Liver (tissue), 9 donors: Measurements from ENCODE around the gene RHOD. TPM values are rescaled to one million over a fixed set of nuclear protein-coding genes. Genes with fewer than 3 reads are reported as not detected.

Experiments
- DNase-seq: peaks from one replicate; pipeline ENCODE4 v3.0.0-alpha.2; 2017; ENCODE audit warnings: low spot score
- H3K27ac ChIP-seq, 2 donors: one replicate each; pipeline ENCODE4 v1.7.0; 2013; ENCODE audit warnings: inconsistent platforms in 2 of 2, low read length in 2 of 2, control low read depth in 1 of 2, low read depth in 1 of 2, mild to moderate bottlenecking in 1 of 2
- H3K27me3 ChIP-seq, 4 donors: one replicate each; pipeline versions ENCODE4 v1.6.1 to v1.7.0; 2013; ENCODE audit warnings: low read length in 3 of 4, inconsistent platforms in 1 of 4, mild to moderate bottlenecking in 1 of 4, moderate library complexity in 1 of 4; ENCODE audit not compliant: control insufficient read depth in 4 of 4, insufficient read depth in 4 of 4
- H3K36me3 ChIP-seq, 4 donors: one replicate each; pipeline versions ENCODE4 v1.6.1 to v1.7.0; 2013; ENCODE audit warnings: low read length in 3 of 4, mild to moderate bottlenecking in 3 of 4, low read depth in 1 of 4, moderate library complexity in 1 of 4; ENCODE audit not compliant: control insufficient read depth in 4 of 4, insufficient read depth in 3 of 4
- H3K4me1 ChIP-seq, 4 donors: one replicate each; pipeline versions ENCODE4 v1.6.1 to v1.7.0; 2013; ENCODE audit warnings: low read length in 3 of 4, mild to moderate bottlenecking in 3 of 4, moderate library complexity in 1 of 4; ENCODE audit not compliant: control insufficient read depth in 4 of 4, insufficient read depth in 4 of 4
- H3K4me3 ChIP-seq, 3 donors: one replicate each; pipeline versions ENCODE4 v1.6.1 to v1.7.0; 2013; ENCODE audit warnings: low read length in 3 of 3, control low read depth in 1 of 3, low read depth in 1 of 3, mild to moderate bottlenecking in 1 of 3
- H3K9ac ChIP-seq, 2 donors: one replicate each; pipeline ENCODE4 v1.7.0; 2013; ENCODE audit warnings: low read length in 2 of 2, mild to moderate bottlenecking in 2 of 2, moderate library complexity in 2 of 2, control low read depth in 1 of 2, low read depth in 1 of 2
- H3K9me3 ChIP-seq, 4 donors: one replicate each; pipeline versions ENCODE4 v1.6.1 to v1.7.0; 2013; ENCODE audit warnings: low read length in 3 of 4; ENCODE audit not compliant: control insufficient read depth in 4 of 4
- EGR1 ChIP-seq, 2 donors: IDR thresholded peaks; 2 replicates each; pipeline ENCODE4 v1.6.1; 2016 to 2018; ENCODE audit warnings: antibody characterized with exemption in 2 of 2, low read depth in 2 of 2
- FOXA1 ChIP-seq: IDR thresholded peaks from 2 replicates; pipeline ENCODE4 v1.6.1; 2016; ENCODE audit warnings: antibody characterized with exemption
- FOXA2 ChIP-seq: IDR thresholded peaks from 2 replicates; pipeline ENCODE4 v1.6.1; 2016; ENCODE audit warnings: antibody characterized with exemption
- GABPA ChIP-seq, 2 donors: IDR thresholded peaks in 1 of 2; conservative IDR thresholded peaks in 1 of 2; 2 replicates each; pipeline ENCODE4 v1.6.1; 2016; ENCODE audit warnings: antibody characterized with exemption in 2 of 2, mild to moderate bottlenecking in 1 of 2, moderate library complexity in 1 of 2
- HNF4A ChIP-seq, 2 donors: conservative IDR thresholded peaks; 2 replicates each; pipeline ENCODE4 v1.6.1; 2016; ENCODE audit warnings: antibody characterized with exemption in 2 of 2, mild to moderate bottlenecking in 2 of 2
- HNF4G ChIP-seq: IDR thresholded peaks from 2 replicates; pipeline ENCODE4 v1.6.1; 2016; ENCODE audit warnings: antibody characterized with exemption
- JUND ChIP-seq, 2 donors: IDR thresholded peaks; 2 replicates each; pipeline ENCODE4 v1.6.1; 2016; ENCODE audit warnings: antibody characterized with exemption in 2 of 2
- NR2F2 ChIP-seq: IDR thresholded peaks from 2 replicates; pipeline ENCODE4 v1.6.1; 2016; ENCODE audit warnings: antibody characterized with exemption
- RAD21 ChIP-seq, 2 donors: IDR thresholded peaks; 2 replicates each; pipeline ENCODE4 v1.6.1; 2016; ENCODE audit warnings: antibody characterized with exemption in 2 of 2, mild to moderate bottlenecking in 2 of 2
- RXRA ChIP-seq, 2 donors: IDR thresholded peaks; 2 replicates each; pipeline ENCODE4 v1.6.1; 2017 to 2018; ENCODE audit warnings: antibody characterized with exemption in 2 of 2, mild to moderate bottlenecking in 1 of 2
- SP1 ChIP-seq: IDR thresholded peaks from 2 replicates; pipeline ENCODE4 v1.6.1; 2018; ENCODE audit warnings: antibody characterized with exemption, mild to moderate bottlenecking
- TAF1 ChIP-seq: conservative IDR thresholded peaks from 2 replicates; pipeline ENCODE4 v1.6.1; 2016; ENCODE audit warnings: antibody characterized with exemption, mild to moderate bottlenecking
- YY1 ChIP-seq: IDR thresholded peaks from 2 replicates; pipeline ENCODE4 v1.6.1; 2016; ENCODE audit warnings: antibody characterized with exemption, mild to moderate bottlenecking
- ZBTB33 ChIP-seq: IDR thresholded peaks from 2 replicates; pipeline ENCODE4 v1.6.1; 2016; ENCODE audit warnings: antibody characterized with exemption
- WGBS: extraction: QIAGEN DNeasy Blood & Tissue Kit; methylation state at CpG from one replicate; pipeline ENCODE4 v1.1.7; 2013; 5-methylcytosine and 5-hydroxymethylcytosine counted together
- polyA plus RNA-seq, 2 donors: library from polyadenylated mRNA; stranded (reverse) in 1 of 2; unstranded in 1 of 2; fragments of 200-250 nt in 1 of 2; fragments of >200 nt in 1 of 2; fragmentation: Nextera tagmentation in 1 of 2; extraction: Ambion mirVana in 1 of 2; gene quantifications; one replicate each; pipeline versions ENCODE4 v1.2.1 to v1.2.3, GENCODE V29; 2013 to 2015
- total RNA-seq, 2 donors: library from RNA; depleted of rRNA; stranded (reverse); fragments of >200 nt; gene quantifications; one replicate each; pipeline ENCODE4 v1.2.3, GENCODE V29; 2014
- TF ChIP-seq, protein P1 (sequence below): IDR thresholded peaks from 2 replicates; pipeline ENCODE4 v1.6.1; 2016; ENCODE audit warnings: antibody characterized with exemption
- TF ChIP-seq, protein P2 (sequence below): IDR thresholded peaks from 2 replicates; pipeline ENCODE4 v1.6.1; 2016; ENCODE audit warnings: antibody characterized with exemption
- donor health status: healthy.
- donor health status: healthy.
- donor health status: healthy.
- donor health status: healthy.
- donor health status: healthy.

The RHOD gene
- total and polyA plus RNA-seq, 4 donors, result 7.8 to 50.7 (median 33.2) TPM

GRCh38 chr11:67033661-67034166, 22.9 kb upstream of the RHOD start:
- Histone ChIP-seq H3K4me3 (no peak overlapping the region), H3K36me3 (peaks cover 0 to 2% (median 0%) of the 10 kb centered on the region in 4 donors), H3K27ac (no peak overlapping the region), H3K9me3 (no peaks in the 10 kb centered on the region), H3K27me3 (no peaks in the 10 kb centered on the region), H3K9ac (no peak overlapping the region), H3K4me1 (peaks cover 0 to 3% (median under 1%) of the 10 kb centered on the region in 4 donors)
- TF ChIP-seq FOXA2 (no peak), NR2F2 (no peak), SP1 (no peak), RXRA (IDR thresholded peaks at IDR 0.05) (no peak), ZBTB33 (no peak), FOXA1 (no peak), TAF1 (no peak), HNF4A (conservative IDR thresholded peaks at IDR 0.05) (no peak), RAD21 (IDR thresholded peaks at IDR 0.05) (no peak), HNF4G (no peak)
- WGBS, result 79% methylated on average over 8 of the region's 8 CpGs
- DNase-seq, result no peak

DNA sequence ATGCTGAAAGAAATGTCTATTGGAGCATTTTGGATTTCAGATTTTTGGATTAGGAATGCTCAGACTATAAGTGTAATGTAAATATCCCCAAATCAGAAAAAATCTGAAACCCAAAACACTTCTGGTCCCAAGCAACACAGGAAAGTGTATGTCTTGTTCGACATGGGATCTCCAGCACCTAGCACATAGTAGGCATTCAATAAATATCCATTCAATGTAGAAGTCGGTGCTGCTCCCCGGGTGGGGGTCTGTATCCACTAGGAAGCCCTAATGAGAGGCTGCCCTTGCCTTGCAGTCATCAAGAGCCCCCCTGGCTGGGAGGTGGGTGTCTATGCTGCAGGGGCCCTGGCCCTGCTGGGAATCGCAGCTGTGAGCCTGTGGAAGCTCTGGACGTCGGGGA, 22.3 kb upstream of the RHOD start:
- WGBS, result 91% methylated on average over 6 of the region's 6 CpGs
- Histone ChIP-seq H3K4me1 (no peaks in the 10 kb centered on the region), H3K9ac (no peak overlapping the region), H3K36me3 (peaks cover 0 to 2% (median 0%) of the 10 kb centered on the region in 4 donors), H3K27me3 (no peaks in the 10 kb centered on the region), H3K27ac (no peak overlapping the region), H3K9me3 (no peaks in the 10 kb centered on the region), H3K4me3 (no peak overlapping the region)
- DNase-seq, result no peak
- TF ChIP-seq SP1 (no peak), TAF1 (no peak), NR2F2 (no peak), YY1 (no peak), EGR1 (IDR thresholded peaks at IDR 0.05; ENCODE audit: low read depth in 2 of 2) (no peak), JUND (IDR thresholded peaks at IDR 0.05) (no peak), RAD21 (IDR thresholded peaks at IDR 0.05) (no peak), HNF4A (conservative IDR thresholded peaks at IDR 0.05) (no peak), RXRA (IDR thresholded peaks at IDR 0.05) (no peak), GABPA (IDR thresholded peaks at IDR 0.05 in 1 of 2, conservative IDR thresholded peaks at IDR 0.05 in 1 of 2) (no peak)
- TF ChIP-seq, protein P1, sequence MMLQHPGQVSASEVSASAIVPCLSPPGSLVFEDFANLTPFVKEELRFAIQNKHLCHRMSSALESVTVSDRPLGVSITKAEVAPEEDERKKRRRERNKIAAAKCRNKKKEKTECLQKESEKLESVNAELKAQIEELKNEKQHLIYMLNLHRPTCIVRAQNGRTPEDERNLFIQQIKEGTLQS, result no peak

DNA sequence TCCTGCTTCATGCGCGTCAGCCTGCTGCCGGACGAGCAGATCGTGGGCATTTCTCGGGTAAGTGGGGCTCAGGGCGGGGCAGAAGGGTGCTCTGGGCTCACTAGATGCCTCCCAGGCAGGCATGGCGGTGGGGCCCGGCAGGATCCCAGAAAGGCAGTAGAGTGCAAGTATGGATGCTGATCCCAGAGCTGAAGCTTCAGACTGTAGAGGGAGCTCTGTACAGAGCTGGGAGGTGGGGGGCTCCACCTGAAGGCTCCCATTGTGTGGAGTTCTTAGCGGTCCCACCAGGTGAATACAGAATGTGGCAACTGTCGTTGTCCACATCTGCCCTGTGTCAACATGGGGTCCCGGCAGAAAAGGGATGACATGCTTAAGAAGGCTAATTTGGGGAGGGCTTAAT, 16.5 kb upstream of the RHOD start:
- Histone ChIP-seq H3K9me3 (no peaks in the 10 kb centered on the region), H3K27ac (no peak overlapping the region), H3K4me1 (peaks cover 2 to 20% (median 15%) of the 10 kb centered on the region in 4 donors), H3K36me3 (peaks cover 0 to 4% (median 0%) of the 10 kb centered on the region in 4 donors), H3K4me3 (no peak overlapping the region), H3K9ac (no peak overlapping the region), H3K27me3 (no peaks in the 10 kb centered on the region)
- 90% methylated on average over 12 of the region's 12 CpGs for WGBS
- TF ChIP-seq, protein P2, sequence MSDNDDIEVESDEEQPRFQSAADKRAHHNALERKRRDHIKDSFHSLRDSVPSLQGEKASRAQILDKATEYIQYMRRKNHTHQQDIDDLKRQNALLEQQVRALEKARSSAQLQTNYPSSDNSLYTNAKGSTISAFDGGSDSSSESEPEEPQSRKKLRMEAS, result no peak
- TF ChIP-seq RXRA (IDR thresholded peaks at IDR 0.05), result no peak
- no peak for TF ChIP-seq GABPA (IDR thresholded peaks at IDR 0.05 in 1 of 2, conservative IDR thresholded peaks at IDR 0.05 in 1 of 2)
- no peak for TF ChIP-seq JUND (IDR thresholded peaks at IDR 0.05)
- TF ChIP-seq FOXA1, result no peak
- TF ChIP-seq TAF1, result no peak
- no peak for DNase-seq
